ENCODE data around the gene OR4C6. TPM values are rescaled to one million over a fixed set of nuclear protein-coding genes. Genes with fewer than 3 reads are reported as not detected.

Gene OR4C6
- total and polyA plus RNA-seq, 3 donors from 2014 or later, result not detected

- no peaks in the 10 kb centered on the region for H3K27me3 ChIP-seq
- no peak overlapping the region for H3K4me3 ChIP-seq
- no peak overlapping the region for H3K27ac ChIP-seq
- no peaks in the 10 kb centered on the region for H3K9me3 ChIP-seq
- H3K4me1 ChIP-seq, result no peaks in the 10 kb centered on the region
- no peak for TF ChIP-seq POLR2A (IDR thresholded peaks at IDR 0.05)
- no peak for TF ChIP-seq CTCF (IDR thresholded peaks at IDR 0.05)
- H3K36me3 ChIP-seq (ENCODE audit: low read depth, missing control alignments), result no peaks in the 10 kb centered on the region
- intact Hi-C loops (cut with DNase I; ENCODE audit: low total_unique reads), result no loop called here
- DNase-seq, result no peak
Observed at GRCh38 chr11:55655096-55655495, 6.9 kb upstream of the OR4C6 start.

- 88 to 91% methylated on average over 2 of the region's 2 CpGs for WGBS, 2 donors
- no peak overlapping the region for H3K27ac ChIP-seq
- DNase-seq, result no peak
- no peaks in the 10 kb centered on the region for H3K27me3 ChIP-seq
- TF ChIP-seq CTCF (IDR thresholded peaks at IDR 0.05), result no peak
- TF ChIP-seq POLR2A (IDR thresholded peaks at IDR 0.05), result no peak
- no peaks in the 10 kb centered on the region for H3K4me1 ChIP-seq
- no peak overlapping the region for H3K4me3 ChIP-seq
- no peaks in the 10 kb centered on the region for H3K9me3 ChIP-seq
- H3K36me3 ChIP-seq (ENCODE audit: low read depth, missing control alignments), result no peaks in the 10 kb centered on the region
- intact Hi-C loops (cut with DNase I; ENCODE audit: low total_unique reads), result no loop called here
Observed at GRCh38 chr11:55658031-55658573, 3.9 kb upstream of the OR4C6 start.

GRCh38 chr11:55658608-55659007 is 3.4 kb upstream of the OR4C6 start:
- Histone ChIP-seq H3K4me1 (no peaks in the 10 kb centered on the region), H3K9me3 (no peaks in the 10 kb centered on the region), H3K4me3 (no peak overlapping the region), H3K27me3 (no peaks in the 10 kb centered on the region), H3K36me3 (ENCODE audit: low read depth, missing control alignments) (no peaks in the 10 kb centered on the region), H3K27ac (no peak overlapping the region)
- WGBS, 2 donors, result 37 to 71% methylated on average over 1 of the region's 1 CpG
- no peak for TF ChIP-seq CTCF (IDR thresholded peaks at IDR 0.05)
- no peak for TF ChIP-seq POLR2A (IDR thresholded peaks at IDR 0.05)
- DNase-seq, result no peak
- intact Hi-C loops (cut with DNase I; ENCODE audit: low total_unique reads), result no loop called here

GRCh38 chr11:55669376-55669775 is 7.4 kb downstream of the OR4C6 start:
- intact Hi-C loops (cut with DNase I; ENCODE audit: low total_unique reads), result no loop called here
- Histone ChIP-seq H3K4me1 (no peaks in the 10 kb centered on the region), H3K9me3 (no peaks in the 10 kb centered on the region), H3K27me3 (no peaks in the 10 kb centered on the region), H3K27ac (no peak overlapping the region), H3K4me3 (no peak overlapping the region), H3K36me3 (ENCODE audit: low read depth, missing control alignments) (no peaks in the 10 kb centered on the region)
- TF ChIP-seq CTCF (IDR thresholded peaks at IDR 0.05) (no peak), POLR2A (IDR thresholded peaks at IDR 0.05) (no peak)
- 60 to 73% methylated on average over 2 of the region's 2 CpGs for WGBS, 2 donors
- no peak for DNase-seq

- Histone ChIP-seq H3K4me3 (no peak overlapping the region), H3K27me3 (no peaks in the 10 kb centered on the region), H3K27ac (no peak overlapping the region), H3K9me3 (no peaks in the 10 kb centered on the region), H3K36me3 (ENCODE audit: low read depth, missing control alignments) (no peaks in the 10 kb centered on the region), H3K4me1 (no peaks in the 10 kb centered on the region)
- intact Hi-C loops (cut with DNase I; ENCODE audit: low total_unique reads), result no loop called here
- DNase-seq, result no peak
- WGBS, 2 donors, result 58 to 59% methylated on average over 5 of the region's 5 CpGs
- TF ChIP-seq POLR2A (IDR thresholded peaks at IDR 0.05) (no peak), CTCF (IDR thresholded peaks at IDR 0.05) (no peak)
Observed at GRCh38 chr11:55673860-55674259, 11.9 kb downstream of the OR4C6 start.
